ENCODE measurements around the gene SPRR2F.

The SPRR2F gene

GRCh38 chr1:153087652-153088051 lies 25.7 kb downstream of the SPRR2F start:
- TF ChIP-seq ZBTB11 (tag by site-specific recombination; conservative IDR thresholded peaks at IDR 0.05; ENCODE audit: low read depth), result no peak
- no peak for TF ChIP-seq ZBTB49 (tag by site-specific recombination; IDR thresholded peaks at IDR 0.05; ENCODE audit: low read depth)
- TF ChIP-seq ZNF530 (tag by site-specific recombination; IDR thresholded peaks at IDR 0.05; ENCODE audit: low read depth), result no peak
- TF ChIP-seq ZNF138 (tag by site-specific recombination; IDR thresholded peaks at IDR 0.05; ENCODE audit: borderline replicate concordance), result no peak
- no peak for TF ChIP-seq ZBTB10 (tag by site-specific recombination; IDR thresholded peaks at IDR 0.05)
- TF ChIP-seq ZNF580 (tag by site-specific recombination; IDR thresholded peaks at IDR 0.05), result no peak
- no peak for TF ChIP-seq ZNF488 (tag by site-specific recombination; IDR thresholded peaks at IDR 0.05)
- no peak for TF ChIP-seq ZNF521 (tag by site-specific recombination; IDR thresholded peaks at IDR 0.05)
- no peak for TF ChIP-seq ZNF16 (tag by site-specific recombination; IDR thresholded peaks at IDR 0.05; ENCODE audit: low read depth)
- no peak for TF ChIP-seq FEZF1 (tag by site-specific recombination; IDR thresholded peaks at IDR 0.05)
- no peak for TF ChIP-seq ATF2 (tag by site-specific recombination; IDR thresholded peaks at IDR 0.05; ENCODE audit: low read depth)
- no peak for TF ChIP-seq ZNF350 (tag by site-specific recombination; IDR thresholded peaks at IDR 0.05)
- Histone ChIP-seq H3K36me3 (ENCODE audit: control insufficient read depth in 2 of 2, insufficient read depth in 1 of 2, low read length in 2 of 2) (no peaks in the 10 kb centered on the region), H3K9me3 (ENCODE audit: control insufficient read depth, insufficient read depth, low read depth, low read length) (no peaks in the 10 kb centered on the region), H3K4me1 (ENCODE audit: control insufficient read depth, insufficient read depth, low read length) (no peaks in the 10 kb centered on the region), H3K27ac (ENCODE audit: extremely low read depth, low read depth, low read length) (no peak overlapping the region), H3K4me3 (ENCODE audit: low read depth, low read length) (no peak overlapping the region)
- CTCF ChIA-PET, result no interaction called here
- POLR2A ChIA-PET, result no interaction called here

- no peak overlapping the region for H3K27ac ChIP-seq (ENCODE audit: extremely low read depth, low read depth, low read length)
- no peaks in the 10 kb centered on the region for H3K4me1 ChIP-seq (ENCODE audit: control insufficient read depth, insufficient read depth, low read length)
- TF ChIP-seq ZNF146 (tag by site-specific recombination; IDR thresholded peaks at IDR 0.05), result no peak
- ChIA-PET POLR2A (no interaction called here), CTCF (interaction anchor here (1.2 kb wide), 1 partner anchor 26 kb away, joined by 3 read pairs; no protein-coding TSS in a partner anchor)
- no peak overlapping the region for H3K4me3 ChIP-seq (ENCODE audit: low read depth, low read length)
- no peaks in the 10 kb centered on the region; the same call in 1 of the 2 replicates for H3K9me3 ChIP-seq (ENCODE audit: control insufficient read depth, insufficient read depth, low read depth, low read length)
- no peaks in the 10 kb centered on the region for H3K36me3 ChIP-seq (ENCODE audit: control insufficient read depth in 2 of 2, insufficient read depth in 1 of 2, low read length in 2 of 2)
Measured at GRCh38 chr1:153081736-153082135, 31.6 kb downstream of the SPRR2F start.
